HepG2 (cell line): ENCODE results near the gene PSD4. TPM values are rescaled to one million over a fixed set of nuclear protein-coding genes. Genes with fewer than 3 reads are reported as not detected.
A peak's percentile ranks its signal among the peaks of the same experiment; 100 is the strongest.

ENCODE experiments used
- ZNF407 ChIP-seq: sonication (generic); formaldehyde crosslinking; IDR thresholded peaks from one replicate; pipeline ENCODE4 v1.5.1; 2020; ENCODE audit warnings: mild to moderate bottlenecking, missing genetic modification reagents; ENCODE audit errors: not compliant biosample characterization
- polyA plus RNA-seq, 8 experiments: library from polyadenylated mRNA; depleted of rRNA in 3 of 8; stranded (reverse) in 7 of 8; unstranded in 1 of 8; fragments of >200 nt; fragmentation: Illumina TruSeq in 4 of 8; extraction: Trizol in 4 of 8; gene quantifications; 2 replicates each; pipeline versions ENCODE4 v1.2.1 to v1.2.3, GENCODE V29; 2011 to 2016; ENCODE audit warnings: low read depth in 4 of 8, missing spikeins in 1 of 8, mixed read lengths in 1 of 8; ENCODE audit not compliant: insufficient read depth in 1 of 8
- total RNA-seq, 5 experiments: library from RNA; depleted of rRNA; stranded (reverse); fragments of >200 nt; fragmentation: Illumina TruSeq; extraction: Trizol; gene quantifications; 2 replicates each; pipeline ENCODE4 v1.2.3, GENCODE V29; 2016; ENCODE audit warnings: low read depth in 1 of 5
- TF ChIP-seq, protein P1 (sequence below): sonication (generic); formaldehyde crosslinking; IDR thresholded peaks from 2 replicates; pipeline ENCODE4 v1.9.0; 2022; ENCODE audit warnings: low read depth, missing genetic modification reagents

Gene PSD4
- total and polyA plus RNA-seq, 2 of the 13 experiments (the other 11 are each of a cell fraction or from before 2014, with no cell fraction given), result 5.8 to 9.4 TPM

DNA sequence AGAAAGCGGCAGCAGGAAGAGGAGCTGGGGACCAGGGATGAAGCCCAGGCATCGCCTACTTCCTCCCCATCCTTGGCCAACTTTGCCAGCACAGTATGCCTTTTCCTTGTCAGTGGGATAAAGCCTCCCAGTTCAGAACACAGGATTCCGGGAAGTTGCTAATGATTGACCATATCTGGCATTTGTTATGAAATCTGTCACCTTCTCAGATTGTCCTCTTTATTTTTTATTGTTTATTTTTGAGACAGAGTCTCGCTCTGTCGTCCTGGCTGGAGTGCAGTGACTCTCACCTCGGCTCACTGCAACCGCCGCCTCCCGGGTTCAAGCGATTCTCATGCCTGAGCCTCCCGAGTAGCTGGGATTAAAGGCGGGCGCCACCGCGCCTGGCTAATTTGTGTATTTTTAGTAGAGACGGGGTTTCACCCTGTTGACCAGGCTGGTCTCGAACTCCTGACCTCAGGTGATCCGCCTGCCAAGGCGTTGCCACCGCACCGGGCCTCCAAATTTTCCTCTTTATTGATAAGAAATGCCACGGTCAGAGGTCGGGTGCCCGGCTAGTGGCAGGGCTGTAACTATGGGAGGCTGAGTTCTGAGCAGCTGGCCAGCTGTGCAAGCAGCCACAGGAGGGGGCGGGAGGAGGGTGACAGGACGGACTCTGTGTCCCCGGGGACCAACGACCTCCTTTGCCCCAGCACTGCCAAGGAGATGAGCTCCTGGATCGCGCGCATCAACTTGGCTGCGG lies 24.4 kb downstream of the PSD4 start (continued):
- TF ChIP-seq ZNF407, result no peak
- TF ChIP-seq, protein P1, sequence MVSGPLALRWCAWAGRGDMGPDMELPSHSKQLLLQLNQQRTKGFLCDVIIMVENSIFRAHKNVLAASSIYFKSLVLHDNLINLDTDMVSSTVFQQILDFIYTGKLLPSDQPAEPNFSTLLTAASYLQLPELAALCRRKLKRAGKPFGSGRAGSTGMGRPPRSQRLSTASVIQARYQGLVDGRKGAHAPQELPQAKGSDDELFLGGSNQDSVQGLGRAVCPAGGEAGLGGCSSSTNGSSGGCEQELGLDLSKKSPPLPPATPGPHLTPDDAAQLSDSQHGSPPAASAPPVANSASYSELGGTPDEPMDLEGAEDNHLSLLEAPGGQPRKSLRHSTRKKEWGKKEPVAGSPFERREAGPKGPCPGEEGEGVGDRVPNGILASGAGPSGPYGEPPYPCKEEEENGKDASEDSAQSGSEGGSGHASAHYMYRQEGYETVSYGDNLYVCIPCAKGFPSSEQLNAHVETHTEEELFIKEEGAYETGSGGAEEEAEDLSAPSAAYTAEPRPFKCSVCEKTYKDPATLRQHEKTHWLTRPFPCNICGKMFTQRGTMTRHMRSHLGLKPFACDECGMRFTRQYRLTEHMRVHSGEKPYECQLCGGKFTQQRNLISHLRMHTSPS (CRISPR knock-in tag), result peak; percentile 75; the same call in 1 of the 2 replicates
